HG03565 (cell line): Measurements from ENCODE around the gene FOXI1.
"Not testable (repeated sequence)": the region's sequence is repeated elsewhere in the genome, so short reads cannot be mapped to it uniquely, and the experiment has no call there.

Source experiments
- ATAC-seq: cut with Tn5 transposase; IDR thresholded peaks from one replicate; pipeline ENCODE4 v1.9.1; 2021; ENCODE audit warnings: mild to moderate bottlenecking, moderate library complexity; ENCODE audit not compliant: unreplicated experiment

FOXI1 gene

GRCh38 chr5:170092455-170093101 is 13.1 kb upstream of the FOXI1 start:
- no peak for ATAC-seq

GRCh38 chr5:170094329-170094728 is 11.4 kb upstream of the FOXI1 start:
- ATAC-seq, result not testable (repeated sequence)

DNA sequence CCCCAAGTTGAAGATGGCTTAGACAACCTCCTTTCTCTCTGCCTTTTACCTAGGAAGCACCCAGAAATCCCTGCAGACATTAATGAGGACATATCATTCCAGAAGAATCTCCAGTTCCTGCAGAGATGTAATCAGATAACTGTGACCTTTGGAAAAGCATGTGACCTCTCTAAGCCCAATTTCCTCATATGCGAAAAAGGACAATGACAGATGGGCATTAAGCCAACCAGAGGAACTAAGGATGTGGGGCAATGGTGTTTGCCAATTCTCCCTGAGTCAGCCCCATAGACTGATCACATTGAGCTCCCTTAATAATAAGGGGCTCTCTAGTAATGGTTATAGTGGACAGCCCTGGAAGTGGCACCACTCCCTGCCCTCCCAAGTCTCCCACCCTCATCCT is 10.1 kb upstream of the FOXI1 start:
- ATAC-seq, result no peak

DNA sequence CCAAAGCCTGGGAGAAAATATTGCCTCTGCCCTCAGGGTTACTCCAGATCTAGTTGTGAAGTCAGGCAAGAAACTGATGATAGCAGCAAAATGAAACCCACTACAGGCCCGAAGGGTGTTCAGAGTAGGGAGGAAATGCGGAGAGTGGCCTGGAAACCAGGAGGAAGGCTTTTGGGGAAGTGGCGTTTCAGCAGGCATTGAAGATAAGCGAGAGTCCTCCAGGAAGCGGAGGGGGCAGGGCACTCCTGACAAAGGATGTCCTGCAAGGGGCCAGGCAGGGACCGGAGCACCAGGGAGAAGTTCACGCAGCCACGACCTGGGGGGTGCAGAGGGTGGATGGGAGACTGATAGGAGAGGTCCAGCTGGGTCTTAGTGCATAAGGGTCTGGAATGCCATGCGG is 7.8 kb upstream of the FOXI1 start:
- no peak for ATAC-seq

DNA sequence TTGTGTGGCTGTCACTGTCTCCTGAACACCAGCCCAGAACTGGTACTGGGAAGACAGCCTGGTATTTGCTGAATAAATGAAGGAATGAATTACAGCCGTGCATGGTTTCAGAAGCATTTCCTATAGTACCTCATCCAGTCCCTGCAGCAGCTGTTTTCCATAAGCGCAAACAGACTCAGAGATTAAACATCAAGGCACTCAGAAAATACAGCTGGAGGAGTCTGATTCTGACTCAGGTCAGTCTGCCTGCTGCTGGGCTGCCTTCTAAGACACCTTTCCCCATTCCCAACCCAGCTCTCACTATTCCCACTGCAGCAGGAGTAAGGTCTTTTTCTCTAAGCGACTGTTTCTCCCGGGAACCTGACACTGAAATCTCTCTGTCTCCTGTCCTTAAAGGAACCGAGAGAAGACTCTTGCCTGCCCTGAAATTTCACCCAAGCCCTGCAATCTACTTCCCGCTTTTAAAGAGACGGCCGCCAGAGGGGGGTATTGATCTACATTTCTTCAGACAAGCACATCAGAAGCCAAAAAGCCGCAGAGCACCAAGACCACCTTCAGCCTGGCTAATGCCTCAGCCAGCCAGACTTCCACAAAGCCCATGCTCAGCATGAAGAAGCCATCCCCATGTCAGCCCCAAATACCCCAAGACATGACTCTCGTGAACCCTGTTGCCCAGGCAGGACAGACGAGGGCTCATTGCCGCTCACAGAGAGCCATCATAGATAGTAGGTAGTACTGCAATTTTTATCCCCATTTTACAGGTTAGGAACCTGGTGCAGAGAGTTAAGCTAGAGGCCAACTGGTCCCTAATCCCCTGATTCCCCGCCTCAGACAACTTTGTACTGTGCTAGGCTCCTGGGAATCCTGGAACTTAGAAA is 5.4 kb upstream of the FOXI1 start:
- ATAC-seq, result no peak

- no peak for ATAC-seq
Measured at GRCh38 chr5:170103447-170103846, 2.2 kb upstream of the FOXI1 start.

DNA sequence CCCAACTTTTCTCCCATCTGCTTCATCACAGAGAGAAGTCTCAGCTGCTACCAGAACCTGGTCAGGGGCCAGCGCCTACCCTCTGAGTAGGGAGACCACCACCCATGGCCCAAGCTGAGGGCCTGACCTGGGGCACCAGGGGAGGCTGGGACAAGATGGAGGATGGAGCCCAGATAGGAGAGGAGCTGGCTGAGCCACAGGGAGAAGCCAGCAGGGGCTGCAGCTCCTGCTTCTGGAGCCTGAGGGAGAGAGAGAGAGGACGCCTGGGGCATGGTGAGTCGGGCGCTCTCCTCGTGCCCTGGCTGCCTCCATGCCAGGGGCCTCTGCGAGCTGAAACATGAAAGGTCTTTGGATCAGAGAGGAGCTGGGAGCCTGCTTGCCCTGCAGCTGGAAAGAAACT is 1.4 kb upstream of the FOXI1 start:
- no peak for ATAC-seq

DNA sequence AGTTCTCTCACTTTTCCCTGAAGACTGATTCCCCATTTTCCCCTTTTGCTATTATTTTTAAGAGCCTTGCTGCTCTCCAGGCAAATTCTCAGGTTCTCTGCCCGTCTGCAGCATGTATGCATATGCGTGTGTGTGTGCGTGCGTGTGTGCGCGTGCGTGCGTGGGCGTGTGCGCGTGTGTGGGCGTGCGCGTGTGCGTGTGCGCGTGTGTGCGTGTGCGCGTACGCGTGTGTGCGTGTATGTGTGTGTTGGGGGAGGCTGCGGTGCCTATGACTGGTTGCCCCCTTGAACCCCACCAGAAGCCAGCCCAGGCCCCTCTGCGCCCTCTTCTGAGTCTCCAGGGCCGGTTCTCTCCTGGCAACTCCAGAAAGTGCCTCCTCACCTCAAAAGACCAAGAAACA is 987 bp upstream of the FOXI1 start:
- no peak for ATAC-seq

GRCh38 chr5:170107674-170108073 is 2.0 kb downstream of the FOXI1 start:
- no peak for ATAC-seq

- no peak for ATAC-seq
Measured at GRCh38 chr5:170108266-170108785, 2.6 kb downstream of the FOXI1 start.

- ATAC-seq, result no peak
Measured at GRCh38 chr5:170109059-170110031, 3.6 kb downstream of the FOXI1 start.

GRCh38 chr5:170110403-170111087 is 4.8 kb downstream of the FOXI1 start:
- ATAC-seq, result no peak

- no peak for ATAC-seq
Measured at GRCh38 chr5:170111088-170111785, 5.5 kb downstream of the FOXI1 start.

GRCh38 chr5:170112876-170113521 is 7.3 kb downstream of the FOXI1 start:
- no peak for ATAC-seq

DNA sequence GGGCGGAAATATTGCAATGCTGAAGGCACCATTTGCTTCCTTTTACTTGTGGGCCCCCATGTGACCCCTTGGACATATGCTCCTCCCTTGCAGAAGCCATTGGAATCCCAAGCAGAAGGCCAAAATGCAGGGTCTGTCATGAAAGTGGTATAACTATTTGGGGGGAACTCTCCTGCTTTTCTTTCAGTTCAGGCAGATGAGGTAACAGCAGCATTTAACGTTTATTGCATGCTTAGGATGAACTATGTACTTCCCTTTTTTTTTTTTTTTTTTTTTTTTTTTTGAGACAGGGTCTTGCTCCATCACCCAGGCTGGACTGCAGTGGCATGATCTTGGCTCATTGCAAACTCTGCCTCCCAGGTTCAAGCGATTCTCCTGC is 7.8 kb downstream of the FOXI1 start:
- ATAC-seq, result no peak

DNA sequence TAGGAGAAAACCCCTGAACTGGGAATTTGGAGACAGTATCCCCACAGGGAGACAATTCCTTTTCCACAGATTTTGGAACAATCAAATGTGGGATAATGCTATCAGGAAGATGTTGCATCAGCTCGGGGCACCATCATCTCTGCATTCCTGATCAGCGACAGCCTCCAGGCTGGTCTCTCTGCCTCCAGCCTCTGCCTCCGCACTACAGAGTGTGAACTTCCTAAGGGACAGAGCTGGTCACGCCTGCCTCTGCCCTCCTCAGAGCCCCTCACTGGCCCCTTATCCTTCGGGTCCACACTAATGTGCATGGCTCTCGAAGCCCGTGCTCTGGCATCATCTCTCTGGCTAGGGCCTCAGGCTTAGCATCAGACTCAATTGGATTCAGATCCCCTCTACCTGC is 8.6 kb downstream of the FOXI1 start:
- ATAC-seq, result no peak

DNA sequence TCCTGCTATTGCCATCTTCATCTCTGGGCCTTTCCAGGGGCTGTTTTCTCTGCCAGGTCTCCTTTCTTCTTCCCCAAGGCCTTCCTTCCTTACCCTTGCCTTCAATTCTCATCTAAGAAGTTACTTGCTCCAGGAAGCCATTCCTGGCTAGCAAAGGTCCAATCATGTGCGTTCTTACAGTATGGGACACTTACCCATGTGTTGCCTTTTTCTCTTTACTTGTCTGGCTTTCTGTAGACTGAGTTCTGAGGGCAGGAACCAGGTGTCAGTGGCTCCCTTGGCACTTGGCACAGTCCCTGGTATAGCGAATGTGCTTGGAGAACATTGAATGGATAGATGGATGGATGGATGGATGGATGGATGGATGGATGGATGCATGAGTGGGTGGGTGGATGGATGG is 10.2 kb downstream of the FOXI1 start:
- ATAC-seq, result no peak

DNA sequence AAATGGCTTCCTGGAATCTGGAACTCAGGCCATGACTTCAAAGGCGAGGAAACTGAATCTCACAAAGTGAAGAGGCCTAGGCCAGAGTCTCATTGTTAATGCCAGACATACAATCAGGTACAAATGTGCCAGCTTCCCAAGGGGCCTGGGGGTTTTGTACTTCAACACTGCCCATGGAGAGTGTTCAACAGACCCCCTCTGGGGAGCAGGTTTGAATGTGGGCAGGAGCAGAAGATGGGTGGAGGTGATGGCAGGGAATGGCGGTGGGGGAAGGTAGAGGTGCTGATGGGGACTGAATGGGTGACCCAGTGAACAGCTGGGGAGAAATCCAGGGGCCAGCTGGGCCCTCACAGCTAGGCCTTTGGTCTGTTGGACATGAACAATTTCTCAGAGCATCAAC is 12.0 kb downstream of the FOXI1 start:
- ATAC-seq, result no peak

GRCh38 chr5:170120576-170120975 is 14.9 kb downstream of the FOXI1 start:
- no peak for ATAC-seq
